ENCODE data around the gene SGK1. TPM values are rescaled to one million over a fixed set of nuclear protein-coding genes. Genes with fewer than 3 reads are reported as not detected.

Gene SGK1
- total and polyA plus RNA-seq, 10 of the 15 experiments (the other 5 are each of a cell fraction or from before 2014, with no cell fraction given): 0.62 to 5.1 (median 2.9) TPM

- 54% methylated on average over 6 of the region's 6 CpGs for WGBS (ENCODE audit: insufficient coverage, insufficient replicate concordance, low lambda C conversion rate, missing lambda C conversion rate)
- in situ Hi-C loops (cut with MboI): no loop called here
Measured at GRCh38 chr6:134343066-134343465, 25.2 kb upstream of the SGK1 start.

More at GRCh38 chr6:134343066-134343465, 25.2 kb upstream of the SGK1 start:
- no peaks in the 10 kb centered on the region for H3K4me1 ChIP-seq (ENCODE audit: control insufficient read depth, insufficient read depth, low read length)
- intact Hi-C loops (cut with micrococcal nuclease; ENCODE audit: unreplicated experiment): no loop called here
- H3K4me2 ChIP-seq (ENCODE audit: control insufficient read depth, insufficient read depth): no peak overlapping the region
- no TSS peak for BruUV-seq (replicated peaks)
- no peak overlapping the region for H3K4me3 ChIP-seq
- RAD21 ChIA-PET (ENCODE audit: unreplicated experiment): no interaction called here
- no peak overlapping the region for H3K27ac ChIP-seq (ENCODE audit: control insufficient read depth, insufficient read depth)
- DNase-seq (ENCODE audit: low read depth, low spot score) (no peak), FAIRE-seq (no peak), ATAC-seq (no peak)
- H3K79me2 ChIP-seq (ENCODE audit: control insufficient read depth, insufficient read depth, low read length): no peaks in the 10 kb centered on the region
- TF ChIP-seq SUZ12 (IDR thresholded peaks at IDR 0.05; ENCODE audit: unreplicated experiment) (no peak), HSF1 (IDR thresholded peaks at IDR 0.05; ENCODE audit: low read depth, low read length) (no peak), FOXK2 (IDR thresholded peaks at IDR 0.05) (no peak), GABPA (IDR thresholded peaks at IDR 0.05; ENCODE audit: low read depth) (no peak), CBX3 (IDR thresholded peaks at IDR 0.05; ENCODE audit: borderline replicate concordance, low read depth) (no peak), CHD4 (IDR thresholded peaks at IDR 0.05) (no peak), BCL11A (IDR thresholded peaks at IDR 0.05; ENCODE audit: low read depth, low read length) (no peak), CREM (IDR thresholded peaks at IDR 0.05; ENCODE audit: low read depth) (no peak), RAD21 (IDR thresholded peaks at IDR 0.05; ENCODE audit: insufficient read depth, low read depth, low read length) (no peak), CBFB (IDR thresholded peaks at IDR 0.05; ENCODE audit: low read depth) (no peak), TCF7 (IDR thresholded peaks at IDR 0.05; ENCODE audit: borderline replicate concordance) (no peak), HDAC2 (IDR thresholded peaks at IDR 0.05) (no peak), EED (IDR thresholded peaks at IDR 0.05; ENCODE audit: low read depth) (no peak), SP1 (IDR thresholded peaks at IDR 0.05; ENCODE audit: low read depth, low read length) (no peak), BCLAF1 (IDR thresholded peaks at IDR 0.05) (no peak), EGR1 (IDR thresholded peaks at IDR 0.05; ENCODE audit: borderline replicate concordance in 1 of 2, low read depth in 2 of 2, low read length in 2 of 2) (no peak), NKRF (conservative IDR thresholded peaks at IDR 0.05) (no peak), SIN3A (IDR thresholded peaks at IDR 0.05; ENCODE audit: low read depth, low read length) (no peak)
- TF ChIP-seq, protein P1, sequence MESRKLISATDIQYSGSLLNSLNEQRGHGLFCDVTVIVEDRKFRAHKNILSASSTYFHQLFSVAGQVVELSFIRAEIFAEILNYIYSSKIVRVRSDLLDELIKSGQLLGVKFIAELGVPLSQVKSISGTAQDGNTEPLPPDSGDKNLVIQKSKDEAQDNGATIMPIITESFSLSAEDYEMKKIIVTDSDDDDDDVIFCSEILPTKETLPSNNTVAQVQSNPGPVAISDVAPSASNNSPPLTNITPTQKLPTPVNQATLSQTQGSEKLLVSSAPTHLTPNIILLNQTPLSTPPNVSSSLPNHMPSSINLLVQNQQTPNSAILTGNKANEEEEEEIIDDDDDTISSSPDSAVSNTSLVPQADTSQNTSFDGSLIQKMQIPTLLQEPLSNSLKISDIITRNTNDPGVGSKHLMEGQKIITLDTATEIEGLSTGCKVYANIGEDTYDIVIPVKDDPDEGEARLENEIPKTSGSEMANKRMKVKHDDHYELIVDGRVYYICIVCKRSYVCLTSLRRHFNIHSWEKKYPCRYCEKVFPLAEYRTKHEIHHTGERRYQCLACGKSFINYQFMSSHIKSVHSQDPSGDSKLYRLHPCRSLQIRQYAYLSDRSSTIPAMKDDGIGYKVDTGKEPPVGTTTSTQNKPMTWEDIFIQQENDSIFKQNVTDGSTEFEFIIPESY (IDR thresholded peaks at IDR 0.05): no peak
- H2AFZ ChIP-seq (ENCODE audit: control insufficient read depth, low read depth, low read length): no peak overlapping the region
- no peaks in the 10 kb centered on the region for H3K9me3 ChIP-seq (replicated peaks; ENCODE audit: control insufficient read depth, insufficient read depth, low read length)
- POLR2A ChIA-PET: no interaction called here
- H3K36me3 ChIP-seq (ENCODE audit: control insufficient read depth in 2 of 2, insufficient read depth in 2 of 2, low read length in 1 of 2): no peaks in the 10 kb centered on the region
- no peaks in the 10 kb centered on the region for H4K20me1 ChIP-seq (ENCODE audit: control insufficient read depth, insufficient read depth)
- no peaks in the 10 kb centered on the region for H3K27me3 ChIP-seq (replicated peaks in 1 of 2; ENCODE audit: control insufficient read depth in 2 of 2, insufficient read depth in 2 of 2, low read length in 1 of 2)
- CTCF ChIA-PET: no interaction called here
- SMC1A ChIA-PET (ENCODE audit: uncharacterized antibody, unreplicated experiment): no interaction called here
- no peak overlapping the region for H3K9ac ChIP-seq (ENCODE audit: control insufficient read depth, insufficient read depth, low read length)
